CMK (cell line): ENCODE data around the gene EEIG1.
"Not testable (repeated sequence)": the region's sequence is repeated elsewhere in the genome, so short reads cannot be mapped to it uniquely, and the experiment has no call there.

Experiments used
- DNase-seq: peaks from one replicate; pipeline ENCODE4 v3.0.0-alpha.2; 2010; ENCODE audit warnings: low read depth

The EEIG1 gene

GRCh38 chr9:127980706-127981558 lies at the start of gene EEIG1:
TSS of gene EEIG1 (minus strand) at chr9:127980989. CDS start at chr9:127980137, 852 bp downstream.
- peak; percentile 77 for DNase-seq

- DNase-seq, result no peak
Observed at GRCh38 chr9:128027705-128028104, 46.9 kb upstream of the EEIG1 start.

GRCh38 chr9:128026773-128027541 lies 46.2 kb upstream of the EEIG1 start:
- no peak for DNase-seq

GRCh38 chr9:128026255-128026772 lies 45.5 kb upstream of the EEIG1 start:
- DNase-seq, result peak; percentile 72

GRCh38 chr9:128025736-128026135 lies 44.9 kb upstream of the EEIG1 start:
- DNase-seq, result no peak

GRCh38 chr9:128024761-128025308 lies 44.0 kb upstream of the EEIG1 start:
- no peak for DNase-seq

GRCh38 chr9:128023671-128024070 lies 42.9 kb upstream of the EEIG1 start:
- not testable (repeated sequence) for DNase-seq

- no peak for DNase-seq
Observed at GRCh38 chr9:128022886-128023285, 42.1 kb upstream of the EEIG1 start.

- DNase-seq, result no peak
Observed at GRCh38 chr9:128021098-128021497, 40.3 kb upstream of the EEIG1 start.

- DNase-seq, result no peak
Observed at GRCh38 chr9:128020692-128021091, 39.9 kb upstream of the EEIG1 start.

GRCh38 chr9:128015696-128016095 lies 34.9 kb upstream of the EEIG1 start:
- DNase-seq, result no peak

GRCh38 chr9:128011071-128011817 lies 30.5 kb upstream of the EEIG1 start:
- no peak for DNase-seq

- DNase-seq, result no peak
Observed at GRCh38 chr9:128009639-128010038, 28.9 kb upstream of the EEIG1 start.

- DNase-seq, result no peak
Observed at GRCh38 chr9:128008171-128008570, 27.4 kb upstream of the EEIG1 start.

GRCh38 chr9:128007566-128008138 lies 26.9 kb upstream of the EEIG1 start:
- DNase-seq, result peak; percentile 90

- no peak for DNase-seq
Observed at GRCh38 chr9:128006332-128006996, 25.7 kb upstream of the EEIG1 start.

- no peak for DNase-seq
Observed at GRCh38 chr9:128005923-128006322, 25.1 kb upstream of the EEIG1 start.

GRCh38 chr9:128003966-128004604 lies 23.3 kb upstream of the EEIG1 start:
- no peak for DNase-seq

GRCh38 chr9:128002959-128003358 lies 22.2 kb upstream of the EEIG1 start:
- no peak for DNase-seq

GRCh38 chr9:128001779-128002298 lies 21.1 kb upstream of the EEIG1 start:
- no peak for DNase-seq
